Measurements from ENCODE around the gene RAB6B. TPM values are rescaled to one million over a fixed set of nuclear protein-coding genes. Genes with fewer than 3 reads are reported as not detected.

RAB6B gene
- total RNA-seq, 1 experiment from 2014 or later, result 0.52 TPM

GRCh38 chr3:133868186-133868585 is 27.5 kb downstream of the RAB6B start:
- CTCF ChIA-PET, result no interaction called here
- Histone ChIP-seq H3K79me2 (ENCODE audit: low read depth) (no peaks in the 10 kb centered on the region), H3K36me3 (ENCODE audit: low read depth) (no peaks in the 10 kb centered on the region), H3K4me3 (no peak overlapping the region), H3K27me3 (ENCODE audit: insufficient read depth, low read depth) (peaks cover 24% of the 10 kb centered on the region), H3K4me2 (no peak overlapping the region), H3K9me2 (ENCODE audit: insufficient read depth) (no peaks in the 10 kb centered on the region), H4K20me1 (ENCODE audit: insufficient read depth) (no peaks in the 10 kb centered on the region), H3K27ac (no peak overlapping the region), H3F3A (ENCODE audit: insufficient read depth, low read depth) (no peaks in the 10 kb centered on the region), H2AFZ (no peak overlapping the region), H3K4me1 (replicated peaks; ENCODE audit: insufficient read depth) (no peaks in the 10 kb centered on the region), H3K9me3 (ENCODE audit: insufficient read depth, low read depth) (no peaks in the 10 kb centered on the region)
- no peak for DNase-seq
- intact Hi-C loops (cut with micrococcal nuclease; ENCODE audit: unreplicated experiment), result no loop called here
- no peak for TF ChIP-seq EZH2 (IDR thresholded peaks at IDR 0.05; ENCODE audit: low read depth)
- TF ChIP-seq, protein P1, sequence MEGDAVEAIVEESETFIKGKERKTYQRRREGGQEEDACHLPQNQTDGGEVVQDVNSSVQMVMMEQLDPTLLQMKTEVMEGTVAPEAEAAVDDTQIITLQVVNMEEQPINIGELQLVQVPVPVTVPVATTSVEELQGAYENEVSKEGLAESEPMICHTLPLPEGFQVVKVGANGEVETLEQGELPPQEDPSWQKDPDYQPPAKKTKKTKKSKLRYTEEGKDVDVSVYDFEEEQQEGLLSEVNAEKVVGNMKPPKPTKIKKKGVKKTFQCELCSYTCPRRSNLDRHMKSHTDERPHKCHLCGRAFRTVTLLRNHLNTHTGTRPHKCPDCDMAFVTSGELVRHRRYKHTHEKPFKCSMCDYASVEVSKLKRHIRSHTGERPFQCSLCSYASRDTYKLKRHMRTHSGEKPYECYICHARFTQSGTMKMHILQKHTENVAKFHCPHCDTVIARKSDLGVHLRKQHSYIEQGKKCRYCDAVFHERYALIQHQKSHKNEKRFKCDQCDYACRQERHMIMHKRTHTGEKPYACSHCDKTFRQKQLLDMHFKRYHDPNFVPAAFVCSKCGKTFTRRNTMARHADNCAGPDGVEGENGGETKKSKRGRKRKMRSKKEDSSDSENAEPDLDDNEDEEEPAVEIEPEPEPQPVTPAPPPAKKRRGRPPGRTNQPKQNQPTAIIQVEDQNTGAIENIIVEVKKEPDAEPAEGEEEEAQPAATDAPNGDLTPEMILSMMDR (conservative IDR thresholded peaks at IDR 0.05), result no peak
- no TSS peak for BruUV-seq (replicated peaks)
- POLR2A ChIA-PET (ENCODE audit: unreplicated experiment), result no interaction called here

DNA sequence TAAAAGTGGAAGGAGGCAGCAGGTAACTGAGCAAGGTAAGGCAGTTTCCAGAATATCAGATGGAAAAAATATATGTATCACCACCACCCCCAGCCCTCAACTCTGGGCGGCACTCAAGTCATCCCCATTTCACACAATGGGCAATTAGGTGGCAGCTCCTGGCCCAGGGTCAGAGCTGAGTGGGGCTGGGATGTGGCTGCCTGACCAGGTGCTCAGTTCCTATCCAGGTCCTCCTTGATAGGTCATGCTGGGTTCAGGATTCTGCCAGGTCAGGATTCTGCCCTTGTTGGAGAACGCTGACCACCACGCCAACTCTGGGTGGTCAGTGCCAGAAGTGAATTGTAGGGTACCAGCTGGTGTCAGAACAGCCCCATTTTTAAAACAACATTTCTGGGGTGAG is 29.5 kb downstream of the RAB6B start:
- H3K4me3 ChIP-seq, result no peak overlapping the region
- H3K36me3 ChIP-seq (ENCODE audit: low read depth), result no peaks in the 10 kb centered on the region
- BruUV-seq (replicated peaks), result no TSS peak
- H3F3A ChIP-seq (ENCODE audit: insufficient read depth, low read depth), result no peaks in the 10 kb centered on the region
- H3K79me2 ChIP-seq (ENCODE audit: low read depth), result no peaks in the 10 kb centered on the region
- no peaks in the 10 kb centered on the region for H3K9me2 ChIP-seq (ENCODE audit: insufficient read depth)
- no peak overlapping the region for H3K4me2 ChIP-seq
- intact Hi-C loops (cut with micrococcal nuclease; ENCODE audit: unreplicated experiment), result no loop called here
- no peaks in the 10 kb centered on the region for H3K9me3 ChIP-seq (ENCODE audit: insufficient read depth, low read depth)
- H4K20me1 ChIP-seq (ENCODE audit: insufficient read depth), result no peaks in the 10 kb centered on the region
- CTCF ChIA-PET, result interaction anchor here (0.5 kb wide), 1 partner anchor 204 kb away, joined by 3 read pairs; the partner anchor contains the start of gene TOPBP1
- POLR2A ChIA-PET (ENCODE audit: unreplicated experiment), result no interaction called here
- DNase-seq, result no peak
- H3K4me1 ChIP-seq (replicated peaks; ENCODE audit: insufficient read depth), result no peaks in the 10 kb centered on the region
- no peak overlapping the region for H3K27ac ChIP-seq
- H2AFZ ChIP-seq, result no peak overlapping the region
- no peak for TF ChIP-seq EZH2 (IDR thresholded peaks at IDR 0.05; ENCODE audit: low read depth)
- TF ChIP-seq, protein P1 (conservative IDR thresholded peaks at IDR 0.05), result no peak
- peaks cover 41% of the 10 kb centered on the region for H3K27me3 ChIP-seq (ENCODE audit: insufficient read depth, low read depth)

DNA sequence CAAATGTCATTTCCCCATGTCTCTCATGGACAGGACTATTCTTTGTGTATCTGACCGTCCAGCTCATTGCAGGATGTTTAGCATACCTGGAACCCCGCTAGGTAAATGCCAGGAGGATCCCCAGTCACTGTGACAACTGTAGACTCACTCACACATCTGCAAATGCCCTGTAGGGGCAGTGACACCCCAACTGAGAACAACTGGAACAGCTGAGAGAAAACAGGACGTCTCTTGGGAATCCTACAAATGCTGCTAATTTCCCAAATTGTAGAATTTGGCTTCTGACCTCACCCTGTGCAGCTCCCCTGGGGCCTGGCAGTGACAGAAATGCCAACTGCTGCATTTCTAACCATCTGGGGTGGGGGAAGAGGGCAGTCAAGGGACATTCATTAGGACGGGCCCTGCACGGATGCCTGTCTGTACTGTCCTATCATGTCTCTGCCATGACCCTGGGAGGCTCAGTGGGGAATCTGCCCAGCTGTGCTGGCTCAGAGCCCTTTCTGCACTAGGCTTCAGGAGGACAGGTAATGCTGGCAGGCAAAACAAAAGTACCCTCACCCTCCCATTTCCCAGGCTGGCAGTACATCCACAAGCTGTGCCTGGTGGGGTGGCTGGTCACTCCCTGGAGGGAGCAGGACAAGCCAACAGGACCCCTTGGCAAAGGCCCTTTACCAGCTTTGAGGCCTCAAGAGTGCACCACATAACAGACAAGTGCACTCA is 30.4 kb downstream of the RAB6B start:
- POLR2A ChIA-PET (ENCODE audit: unreplicated experiment), result no interaction called here
- no peaks in the 10 kb centered on the region for H3K79me2 ChIP-seq (ENCODE audit: low read depth)

More for the DNA sequence above, 30.4 kb downstream of the RAB6B start:
- CTCF ChIA-PET, result no interaction called here
- no peak overlapping the region for H3K4me3 ChIP-seq
- H3K9me2 ChIP-seq (ENCODE audit: insufficient read depth), result no peaks in the 10 kb centered on the region
- no peaks in the 10 kb centered on the region for H3K36me3 ChIP-seq (ENCODE audit: low read depth)
- H3K27ac ChIP-seq, result no peak overlapping the region
- H2AFZ ChIP-seq, result no peak overlapping the region
- peaks cover 36% of the 10 kb centered on the region for H3K27me3 ChIP-seq (ENCODE audit: insufficient read depth, low read depth)
- intact Hi-C loops (cut with micrococcal nuclease; ENCODE audit: unreplicated experiment), result no loop called here
- H3K4me2 ChIP-seq, result no peak overlapping the region
- H3K9me3 ChIP-seq (ENCODE audit: insufficient read depth, low read depth), result no peaks in the 10 kb centered on the region
- no peaks in the 10 kb centered on the region for H3F3A ChIP-seq (ENCODE audit: insufficient read depth, low read depth)
- TF ChIP-seq, protein P1 (conservative IDR thresholded peaks at IDR 0.05), result no peak
- TF ChIP-seq EZH2 (IDR thresholded peaks at IDR 0.05; ENCODE audit: low read depth), result no peak
- BruUV-seq (replicated peaks), result no TSS peak
- no peaks in the 10 kb centered on the region for H3K4me1 ChIP-seq (replicated peaks; ENCODE audit: insufficient read depth)
- DNase-seq, result no peak
- no peaks in the 10 kb centered on the region for H4K20me1 ChIP-seq (ENCODE audit: insufficient read depth)

Data from PC-9 (cell line).